ENCODE results near the gene ZNF627.

- TF ChIP-seq EP300 (conservative IDR thresholded peaks at IDR 0.05; ENCODE audit: poor library complexity, severe bottlenecking) (no peak), REST (IDR thresholded peaks at IDR 0.05; ENCODE audit: borderline replicate concordance) (no peak), MXI1 (conservative IDR thresholded peaks at IDR 0.05; ENCODE audit: poor library complexity, severe bottlenecking) (no peak), POLR2AphosphoS5 (IDR thresholded peaks at IDR 0.05) (no peak)
- TF ChIP-seq, protein P1, sequence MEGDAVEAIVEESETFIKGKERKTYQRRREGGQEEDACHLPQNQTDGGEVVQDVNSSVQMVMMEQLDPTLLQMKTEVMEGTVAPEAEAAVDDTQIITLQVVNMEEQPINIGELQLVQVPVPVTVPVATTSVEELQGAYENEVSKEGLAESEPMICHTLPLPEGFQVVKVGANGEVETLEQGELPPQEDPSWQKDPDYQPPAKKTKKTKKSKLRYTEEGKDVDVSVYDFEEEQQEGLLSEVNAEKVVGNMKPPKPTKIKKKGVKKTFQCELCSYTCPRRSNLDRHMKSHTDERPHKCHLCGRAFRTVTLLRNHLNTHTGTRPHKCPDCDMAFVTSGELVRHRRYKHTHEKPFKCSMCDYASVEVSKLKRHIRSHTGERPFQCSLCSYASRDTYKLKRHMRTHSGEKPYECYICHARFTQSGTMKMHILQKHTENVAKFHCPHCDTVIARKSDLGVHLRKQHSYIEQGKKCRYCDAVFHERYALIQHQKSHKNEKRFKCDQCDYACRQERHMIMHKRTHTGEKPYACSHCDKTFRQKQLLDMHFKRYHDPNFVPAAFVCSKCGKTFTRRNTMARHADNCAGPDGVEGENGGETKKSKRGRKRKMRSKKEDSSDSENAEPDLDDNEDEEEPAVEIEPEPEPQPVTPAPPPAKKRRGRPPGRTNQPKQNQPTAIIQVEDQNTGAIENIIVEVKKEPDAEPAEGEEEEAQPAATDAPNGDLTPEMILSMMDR (IDR thresholded peaks at IDR 0.05; ENCODE audit: poor library complexity, severe bottlenecking): no peak
These were observed 15.5 kb upstream of the ZNF627 start for GRCh38 chr19:11581740-11582139.
